Karpas-422 (cell line): ENCODE results near the gene SETSIP. TPM values are rescaled to one million over a fixed set of nuclear protein-coding genes. Genes with fewer than 3 reads are reported as not detected.
"Not testable (repeated sequence)": the region's sequence is repeated elsewhere in the genome, so short reads cannot be mapped to it uniquely, and the experiment has no call there.

Experiments
- DNase-seq: peaks from one replicate; pipeline ENCODE4 v3.0.0-alpha.2; 2015
- H2AFZ ChIP-seq: fragments of 200-600 bp; sonication (generic); 2 replicates; pipeline ENCODE4 v1.6.1; 2014; ENCODE audit warnings: antibody characterized with exemption, low read length, mixed read lengths
- H3K27ac ChIP-seq: fragments of 200-600 bp; sonication (generic); 2 replicates; pipeline ENCODE4 v1.5.1; 2014; ENCODE audit warnings: mild to moderate bottlenecking, low read length, moderate library complexity
- H3K27me3 ChIP-seq: fragments of 200-600 bp; sonication (generic); 2 replicates; pipeline ENCODE4 v1.6.1; 2014; ENCODE audit warnings: low read length, mixed read lengths
- H3K36me3 ChIP-seq: fragments of 200-600 bp; sonication (generic); 2 replicates; pipeline ENCODE4 v1.6.1; 2014; ENCODE audit warnings: low read length, mixed read lengths; ENCODE audit not compliant: insufficient read depth
- H3K4me1 ChIP-seq: fragments of 200-600 bp; sonication (generic); 2 replicates; pipeline ENCODE4 v1.6.1; 2014; ENCODE audit warnings: mild to moderate bottlenecking, low read length, mixed read lengths
- H3K4me2 ChIP-seq: fragments of 200-600 bp; sonication (generic); 2 replicates; pipeline ENCODE4 v1.6.1; 2014; ENCODE audit warnings: low read length, low read depth, mild to moderate bottlenecking; ENCODE audit not compliant: poor library complexity, severe bottlenecking
- H3K4me3 ChIP-seq: fragments of 200-600 bp; sonication (generic); 2 replicates; pipeline ENCODE4 v1.5.1; 2014; ENCODE audit warnings: mild to moderate bottlenecking, antibody characterized with exemption, low read length, mixed read lengths
- H3K79me2 ChIP-seq: fragments of 200-600 bp; sonication (generic); 2 replicates; pipeline ENCODE4 v1.6.1; 2014; ENCODE audit warnings: mild to moderate bottlenecking, low read length, mixed read lengths
- H3K9ac ChIP-seq: fragments of 200-600 bp; sonication (generic); 2 replicates; pipeline ENCODE4 v1.6.0; 2014; ENCODE audit warnings: low read length
- H3K9me2 ChIP-seq: fragments of 200-600 bp; sonication (generic), shearing (Covaris generic); replicated peaks from 2 replicates; pipeline ENCODE4 v1.6.0; 2014; ENCODE audit warnings: mild to moderate bottlenecking, low read length, moderate library complexity; ENCODE audit not compliant: insufficient read depth
- H3K9me3 ChIP-seq: fragments of 300-700, 200-600 bp; sonication (generic); 2 replicates; pipeline ENCODE4 v1.6.1; 2014; ENCODE audit warnings: low read length, mixed read lengths
- H4K20me1 ChIP-seq: fragments of 200-600 bp; sonication (generic); 2 replicates; pipeline ENCODE4 v1.6.1; 2014; ENCODE audit warnings: mild to moderate bottlenecking, antibody characterized with exemption, low read length, low read depth; ENCODE audit not compliant: insufficient read depth
- total RNA-seq: library from RNA; depleted of rRNA; stranded (reverse); fragments of >200 nt; shearing (Covaris generic); gene quantifications from 2 replicates; pipeline ENCODE4 v1.2.3, GENCODE V29; 2014; ENCODE audit warnings: low replicate concordance; rRNA removed

Gene SETSIP
- total RNA-seq, 1 experiment from 2014 or later: 0.89 TPM

DNA sequence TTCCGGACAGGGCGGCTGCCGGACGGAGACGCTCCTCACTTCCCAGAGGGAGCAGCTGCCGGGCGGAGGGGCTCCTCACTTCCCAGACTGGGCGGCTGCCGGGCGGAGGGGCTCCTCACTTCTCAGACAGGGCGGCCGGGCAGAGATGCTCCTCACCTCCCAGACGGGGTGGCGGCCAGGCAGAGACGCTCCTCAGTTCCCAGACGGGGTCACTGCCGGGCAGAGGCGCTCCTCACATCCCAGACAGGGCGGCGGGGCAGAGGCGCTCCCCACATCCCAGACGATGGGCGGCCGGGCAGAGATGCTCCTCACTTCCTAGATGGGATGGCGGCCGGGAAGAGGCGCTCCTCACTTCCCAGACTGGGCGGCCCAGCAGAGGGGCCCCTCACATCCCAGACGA, 49.2 kb downstream of the SETSIP start:
- not testable (repeated sequence) for H3K27me3 ChIP-seq, H3K4me2 ChIP-seq, H2AFZ ChIP-seq, H3K4me1 ChIP-seq, H3K9me3 ChIP-seq, H4K20me1 ChIP-seq, H3K4me3 ChIP-seq, H3K79me2 ChIP-seq, H3K9me2 ChIP-seq, H3K36me3 ChIP-seq, DNase-seq, H3K9ac ChIP-seq, H3K27ac ChIP-seq

Other genes starting within 250 kb of the SETSIP start
- gene TGFBR3, start 189.3 kb downstream of the SETSIP start, total RNA-seq: not detected in 2 replicates
- not detected in 2 replicates for gene BRDT, start 126.0 kb downstream of the SETSIP start, total RNA-seq
- gene EPHX4, start 45.4 kb downstream of the SETSIP start, total RNA-seq: not detected in 2 replicates
- gene BTBD8, start 4.9 kb upstream of the SETSIP start, total RNA-seq: 0.29 and 0.86 TPM in 2 replicates
- gene C1orf146, start 142.5 kb upstream of the SETSIP start, total RNA-seq: not detected in 2 replicates
- gene GLMN, start 223.6 kb upstream of the SETSIP start, total RNA-seq: 21.2 and 22.7 TPM in 2 replicates
- gene RPAP2, start 223.6 kb upstream of the SETSIP start, total RNA-seq: 3.8 and 19.2 TPM in 2 replicates